Suppressor macrophage treated with lipopolysaccharide for 1 hour (primary cell): ENCODE data around the gene C21orf58.
"Not testable (repeated sequence)": the region's sequence is repeated elsewhere in the genome, so short reads cannot be mapped to it uniquely, and the experiment has no call there.

Experiments used
- DNase-seq, 3 donors: peaks; one replicate each; pipeline ENCODE4 v3.0.0-alpha.2; 2020 to 2022

Gene C21orf58

GRCh38 chr21:46323710-46324389, at the start of gene C21orf58, which contains the start of gene PCNT:
C21orf58 (minus strand) TSS chr21:46323870; CDS start chr21:46322738, 1,132 bp downstream.
PCNT (plus strand) TSS chr21:46324156; CDS start chr21:46324229, 73 bp downstream.
- DNase-seq, result peak; percentile 99 to 100 (median 99)

- DNase-seq, result not testable (repeated sequence)
Measured at GRCh38 chr21:46372947-46373346, 49.3 kb upstream of the C21orf58 start.

- DNase-seq, result no peak
Measured at GRCh38 chr21:46372014-46372485, 48.4 kb upstream of the C21orf58 start.

- DNase-seq, result no peak
Measured at GRCh38 chr21:46371204-46372013, 47.7 kb upstream of the C21orf58 start.

- DNase-seq, result peak in 2 of 3 donors; percentile 25 to 43
Measured at GRCh38 chr21:46369520-46370235, 46.0 kb upstream of the C21orf58 start.

- peak; percentile 22 to 40 (median 38) for DNase-seq
Measured at GRCh38 chr21:46368533-46369285, 45.0 kb upstream of the C21orf58 start.

GRCh38 chr21:46366966-46367365, 43.3 kb upstream of the C21orf58 start:
- DNase-seq, result no peak

- no peak for DNase-seq
Measured at GRCh38 chr21:46366561-46366960, 42.9 kb upstream of the C21orf58 start.

- no peak for DNase-seq
Measured at GRCh38 chr21:46366091-46366490, 42.4 kb upstream of the C21orf58 start.

GRCh38 chr21:46363698-46364097, 40.0 kb upstream of the C21orf58 start:
- no peak for DNase-seq

- no peak for DNase-seq
Measured at GRCh38 chr21:46362946-46363345, 39.3 kb upstream of the C21orf58 start.

- DNase-seq, result no peak
Measured at GRCh38 chr21:46361935-46362334, 38.3 kb upstream of the C21orf58 start.

GRCh38 chr21:46361176-46361575, 37.5 kb upstream of the C21orf58 start:
- no peak for DNase-seq

GRCh38 chr21:46357684-46358425, 34.2 kb upstream of the C21orf58 start:
- no peak for DNase-seq

GRCh38 chr21:46357335-46357604, 33.6 kb upstream of the C21orf58 start:
- no peak for DNase-seq

GRCh38 chr21:46356494-46357334, 33.0 kb upstream of the C21orf58 start:
- no peak for DNase-seq

GRCh38 chr21:46356005-46356338, 32.3 kb upstream of the C21orf58 start:
- DNase-seq, result no peak

GRCh38 chr21:46355161-46356004, 31.7 kb upstream of the C21orf58 start:
- no peak for DNase-seq

GRCh38 chr21:46354518-46354917, 30.8 kb upstream of the C21orf58 start:
- no peak for DNase-seq

- no peak for DNase-seq
Measured at GRCh38 chr21:46354046-46354445, 30.4 kb upstream of the C21orf58 start.
